Measurements from ENCODE around the gene PACSIN3. TPM values are rescaled to one million over a fixed set of nuclear protein-coding genes. Genes with fewer than 3 reads are reported as not detected.
"Not testable (repeated sequence)": the region's sequence is repeated elsewhere in the genome, so short reads cannot be mapped to it uniquely, and the experiment has no call there.

The PACSIN3 gene
- total RNA-seq, 1 donor = 39.3 TPM

DNA sequence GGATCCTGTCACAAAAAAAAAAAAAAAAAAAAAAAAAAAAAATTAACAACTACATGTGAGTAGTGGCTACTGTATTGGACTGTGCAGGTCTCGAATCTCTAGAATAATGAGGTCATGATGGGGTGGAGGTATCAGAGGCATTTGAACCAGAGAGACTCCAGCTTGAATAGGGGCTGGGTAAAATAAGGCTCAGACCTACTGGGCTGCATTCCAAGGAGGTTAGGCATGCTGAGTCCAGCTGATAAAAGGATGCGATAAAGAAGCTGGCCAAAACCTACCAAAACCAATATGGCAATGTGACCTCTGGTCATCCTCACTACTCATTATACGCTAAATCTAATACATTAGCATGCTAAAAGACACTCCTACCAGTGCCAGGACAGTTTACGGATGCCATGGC is 5.9 kb upstream of the PACSIN3 start:
- H3K4me3 ChIP-seq (ENCODE audit: low read depth, low read length) = no peak overlapping the region
- TF ChIP-seq, protein P1, sequence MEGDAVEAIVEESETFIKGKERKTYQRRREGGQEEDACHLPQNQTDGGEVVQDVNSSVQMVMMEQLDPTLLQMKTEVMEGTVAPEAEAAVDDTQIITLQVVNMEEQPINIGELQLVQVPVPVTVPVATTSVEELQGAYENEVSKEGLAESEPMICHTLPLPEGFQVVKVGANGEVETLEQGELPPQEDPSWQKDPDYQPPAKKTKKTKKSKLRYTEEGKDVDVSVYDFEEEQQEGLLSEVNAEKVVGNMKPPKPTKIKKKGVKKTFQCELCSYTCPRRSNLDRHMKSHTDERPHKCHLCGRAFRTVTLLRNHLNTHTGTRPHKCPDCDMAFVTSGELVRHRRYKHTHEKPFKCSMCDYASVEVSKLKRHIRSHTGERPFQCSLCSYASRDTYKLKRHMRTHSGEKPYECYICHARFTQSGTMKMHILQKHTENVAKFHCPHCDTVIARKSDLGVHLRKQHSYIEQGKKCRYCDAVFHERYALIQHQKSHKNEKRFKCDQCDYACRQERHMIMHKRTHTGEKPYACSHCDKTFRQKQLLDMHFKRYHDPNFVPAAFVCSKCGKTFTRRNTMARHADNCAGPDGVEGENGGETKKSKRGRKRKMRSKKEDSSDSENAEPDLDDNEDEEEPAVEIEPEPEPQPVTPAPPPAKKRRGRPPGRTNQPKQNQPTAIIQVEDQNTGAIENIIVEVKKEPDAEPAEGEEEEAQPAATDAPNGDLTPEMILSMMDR (IDR thresholded peaks at IDR 0.05; ENCODE audit: insufficient read depth, low read depth, low read length) = no peak
- DNase-seq (ENCODE audit: low read depth) = no peak

DNA sequence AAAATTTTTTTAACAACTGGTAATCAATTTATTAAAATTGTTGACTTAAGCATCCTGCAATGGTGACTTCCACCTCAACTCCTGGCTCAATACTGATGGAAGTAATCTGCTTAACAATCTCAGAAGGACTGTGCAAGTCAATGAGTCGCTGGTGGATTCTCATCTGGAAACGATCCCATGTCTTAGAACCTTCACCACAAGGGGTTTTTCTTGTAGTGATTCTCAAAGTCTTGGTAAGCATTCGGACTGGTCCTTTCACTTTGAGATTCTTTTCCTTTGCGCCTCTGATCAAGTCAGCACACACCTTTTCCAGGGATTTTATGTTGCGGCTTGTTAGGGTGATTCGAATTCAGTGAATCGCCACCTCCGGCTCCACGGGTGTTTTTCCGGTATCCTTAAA is 4.9 kb upstream of the PACSIN3 start:
- DNase-seq (ENCODE audit: low read depth); H3K4me3 ChIP-seq (ENCODE audit: low read depth, low read length): not testable (repeated sequence)

DNA sequence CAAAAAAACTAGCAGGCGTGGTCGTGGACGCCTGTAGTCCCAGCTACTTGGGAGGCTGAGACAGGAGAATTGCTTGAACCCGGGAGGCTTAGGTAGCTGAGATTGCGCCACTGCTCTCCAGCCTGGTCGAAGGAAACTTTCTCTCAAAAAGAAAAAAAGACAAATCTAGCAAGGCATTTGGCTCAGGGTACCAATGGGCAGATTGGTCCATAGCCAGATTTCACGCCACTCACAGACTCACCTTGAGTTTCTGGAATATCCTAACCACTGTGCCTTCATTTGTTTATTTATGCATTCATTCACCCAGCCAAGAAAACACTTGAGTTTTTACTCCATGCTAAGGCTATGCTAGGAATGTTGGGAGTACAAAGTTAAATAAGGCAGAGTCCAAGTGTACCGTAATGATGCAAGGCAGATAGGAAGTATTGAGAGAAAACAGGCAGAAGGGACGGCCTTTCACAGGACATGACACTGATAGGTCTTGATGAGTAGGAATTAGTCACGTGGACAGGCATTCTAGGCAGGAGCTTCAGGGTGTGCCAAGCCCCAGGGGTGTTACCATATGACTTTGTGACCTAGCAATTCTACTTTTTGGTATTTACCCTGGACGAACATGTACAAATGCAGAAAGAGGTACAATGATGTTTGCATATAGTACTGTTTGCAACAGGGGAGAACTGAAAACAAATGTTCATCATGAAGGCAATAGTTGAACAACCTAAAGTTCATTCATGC is 3.0 kb upstream of the PACSIN3 start:
- H3K4me3 ChIP-seq (ENCODE audit: low read depth, low read length) = no peak overlapping the region
- peak; percentile 84 for DNase-seq (ENCODE audit: low read depth)
- TF ChIP-seq, protein P1 (IDR thresholded peaks at IDR 0.05; ENCODE audit: insufficient read depth, low read depth, low read length) = no peak

DNA sequence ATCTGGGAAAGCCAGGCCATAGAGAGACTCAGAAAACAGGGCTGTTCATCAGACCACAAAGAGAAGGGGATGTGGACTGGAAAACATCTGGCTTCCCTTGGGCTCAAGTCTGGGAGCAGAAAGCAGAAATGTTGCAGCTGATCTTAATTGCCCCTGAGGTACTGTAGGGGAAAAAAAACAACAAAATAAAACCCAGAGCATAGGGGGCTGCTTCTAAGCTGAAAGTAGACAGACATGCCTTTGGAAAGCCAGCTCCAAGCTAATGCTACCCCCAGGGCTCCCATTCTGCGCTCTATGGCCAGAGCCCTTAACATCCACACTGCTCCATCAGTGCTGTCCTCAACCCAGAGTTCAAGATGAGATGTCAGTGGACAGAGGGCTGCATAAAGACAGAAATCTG is 2.0 kb upstream of the PACSIN3 start:
- peak; percentile 37 for DNase-seq (ENCODE audit: low read depth)
- no peak overlapping the region for H3K4me3 ChIP-seq (ENCODE audit: low read depth, low read length)

DNA sequence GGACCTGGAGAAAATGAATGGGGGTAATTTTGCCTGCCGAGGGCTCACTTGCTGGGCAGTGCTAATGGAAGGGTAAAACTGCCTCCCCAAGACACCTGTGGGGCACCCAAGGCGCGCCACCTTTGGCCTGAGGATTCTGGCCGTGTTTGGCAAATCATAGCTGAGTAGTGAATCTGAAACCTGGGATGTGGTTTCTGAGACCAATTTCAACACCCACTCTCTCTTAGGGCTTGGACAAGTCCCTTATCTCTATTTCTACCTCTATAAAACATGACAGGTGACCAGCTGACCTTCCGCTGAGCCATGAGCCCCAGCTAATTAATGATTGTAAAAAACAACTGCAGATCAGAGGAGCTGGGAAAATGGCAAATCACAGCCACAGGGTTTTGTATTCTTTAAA is 1.5 kb upstream of the PACSIN3 start:
- peak overlapping the region; percentile 75 for H3K4me3 ChIP-seq (ENCODE audit: low read depth, low read length)

More for the DNA sequence above, 2.0 kb upstream of the PACSIN3 start:
- TF ChIP-seq, protein P1 (IDR thresholded peaks at IDR 0.05; ENCODE audit: insufficient read depth, low read depth, low read length) = no peak

DNA sequence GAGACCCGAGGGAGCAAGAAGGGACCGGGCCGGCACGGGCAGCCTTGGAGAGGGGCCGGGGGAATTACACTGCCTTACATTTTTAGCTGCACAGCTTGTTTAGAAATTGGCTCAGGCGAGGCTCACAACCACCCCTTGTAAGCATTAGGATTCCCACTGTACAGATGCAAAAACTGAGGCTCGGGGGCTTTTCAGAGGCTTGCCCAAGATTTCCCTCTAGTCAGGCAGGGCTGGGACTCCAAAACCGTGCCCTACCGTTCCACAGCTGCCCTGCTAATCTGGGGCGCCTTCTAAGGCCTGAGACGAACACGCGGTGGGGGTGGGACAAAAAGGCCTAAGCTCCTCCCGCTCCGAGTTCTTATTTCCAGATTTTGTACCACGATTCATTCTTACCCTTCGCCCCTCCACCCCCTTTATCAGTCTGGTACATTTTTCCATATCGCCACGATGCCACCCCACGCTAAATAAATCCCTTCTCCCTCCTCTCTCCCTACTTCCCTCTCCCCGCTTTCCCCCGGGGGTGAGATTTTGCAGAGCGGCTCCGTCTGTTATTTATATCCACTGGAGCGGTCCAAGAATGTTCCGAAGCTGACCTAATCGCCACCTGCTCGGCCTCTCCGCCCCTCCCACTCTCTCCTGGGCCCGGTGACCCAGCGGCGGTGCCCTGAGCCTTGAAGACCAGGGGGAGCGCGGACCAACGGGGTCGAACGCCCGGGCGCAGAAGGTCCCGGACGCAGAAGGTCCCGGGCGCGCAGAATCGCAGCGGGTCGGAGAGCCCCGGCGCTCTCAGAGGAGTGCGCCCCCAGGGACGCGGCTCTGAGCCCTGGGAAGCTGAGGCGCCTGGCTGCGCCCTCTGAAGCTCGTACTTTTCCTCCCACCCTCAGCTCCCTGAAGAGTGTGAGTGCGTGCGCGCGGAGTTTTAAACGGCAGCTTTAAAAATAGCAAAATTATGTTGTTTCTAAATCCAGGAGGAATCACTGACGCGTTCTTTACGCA is 764 bp upstream of the PACSIN3 start:
- DNase-seq (ENCODE audit: low read depth) = peak; percentile 68
- peak overlapping the region; percentile 75 for H3K4me3 ChIP-seq (ENCODE audit: low read depth, low read length)
- TF ChIP-seq, protein P1 (IDR thresholded peaks at IDR 0.05; ENCODE audit: insufficient read depth, low read depth, low read length) = no peak

More for the DNA sequence above, 1.5 kb upstream of the PACSIN3 start:
- peak; percentile 31 for DNase-seq (ENCODE audit: low read depth)
- TF ChIP-seq, protein P1 (IDR thresholded peaks at IDR 0.05; ENCODE audit: insufficient read depth, low read depth, low read length) = no peak
